ENCODE measurements around the gene MYL12A.

The MYL12A gene

GRCh38 chr18:3255611-3256165 lies 8.1 kb downstream of the MYL12A start:
- H3K4me3 ChIP-seq (ENCODE audit: low read length in 2 of 2), result no peak overlapping the region
- peaks cover 7% of the 10 kb centered on the region for H3K4me1 ChIP-seq (ENCODE audit: control insufficient read depth, insufficient read depth, low read length)
- H3K27me3 ChIP-seq (ENCODE audit: control insufficient read depth in 1 of 2, insufficient read depth in 2 of 2, low read length in 2 of 2), result no peaks in the 10 kb centered on the region
- peaks cover 27 to 34% of the 10 kb centered on the region in 2 donors for H3K36me3 ChIP-seq (ENCODE audit: control insufficient read depth in 2 of 2, insufficient read depth in 2 of 2, low read length in 2 of 2)
- H3K27ac ChIP-seq (ENCODE audit: low read length), result no peak overlapping the region
- H3K9me3 ChIP-seq (ENCODE audit: control insufficient read depth in 2 of 2, low read length in 2 of 2), result no peaks in the 10 kb centered on the region
- H3K9ac ChIP-seq (ENCODE audit: low read length in 2 of 2), result no peak overlapping the region

- Histone ChIP-seq H3K27ac (ENCODE audit: low read length) (peak overlapping the region; percentile 19), H3K9ac (ENCODE audit: low read length in 2 of 2) (no peak overlapping the region)
These were observed 9.4 kb downstream of the MYL12A start for GRCh38 chr18:3256693-3257626.

GRCh38 chr18:3257627-3258120 lies 10.1 kb downstream of the MYL12A start:
- H3K9me3 ChIP-seq (ENCODE audit: control insufficient read depth in 2 of 2, low read length in 2 of 2), result no peaks in the 10 kb centered on the region
- H3K4me3 ChIP-seq (ENCODE audit: low read length in 2 of 2), result no peak overlapping the region
- peaks cover 7% of the 10 kb centered on the region for H3K4me1 ChIP-seq (ENCODE audit: control insufficient read depth, insufficient read depth, low read length)
- peaks cover 27 to 34% of the 10 kb centered on the region in 2 donors for H3K36me3 ChIP-seq (ENCODE audit: control insufficient read depth in 2 of 2, insufficient read depth in 2 of 2, low read length in 2 of 2)
- H3K27ac ChIP-seq (ENCODE audit: low read length), result no peak overlapping the region
- no peaks in the 10 kb centered on the region for H3K27me3 ChIP-seq (ENCODE audit: control insufficient read depth in 1 of 2, insufficient read depth in 2 of 2, low read length in 2 of 2)
- H3K9ac ChIP-seq (ENCODE audit: low read length in 2 of 2), result no peak overlapping the region

More at GRCh38 chr18:3256693-3257626, 9.4 kb downstream of the MYL12A start:
- Histone ChIP-seq H3K9me3 (ENCODE audit: control insufficient read depth in 2 of 2, low read length in 2 of 2) (no peaks in the 10 kb centered on the region), H3K4me3 (ENCODE audit: low read length in 2 of 2) (peak overlapping the region; percentile 8 to 20), H3K36me3 (ENCODE audit: control insufficient read depth in 2 of 2, insufficient read depth in 2 of 2, low read length in 2 of 2) (peaks cover 27 to 34% of the 10 kb centered on the region in 2 donors), H3K27me3 (ENCODE audit: control insufficient read depth in 1 of 2, insufficient read depth in 2 of 2, low read length in 2 of 2) (no peaks in the 10 kb centered on the region), H3K4me1 (ENCODE audit: control insufficient read depth, insufficient read depth, low read length) (peaks cover 7% of the 10 kb centered on the region)

- no peaks in the 10 kb centered on the region for H3K9me3 ChIP-seq (ENCODE audit: control insufficient read depth in 2 of 2, low read length in 2 of 2)
- no peaks in the 10 kb centered on the region for H3K27me3 ChIP-seq (ENCODE audit: control insufficient read depth in 1 of 2, insufficient read depth in 2 of 2, low read length in 2 of 2)
- H3K4me3 ChIP-seq (ENCODE audit: low read length in 2 of 2), result peak overlapping the region; percentile 90 to 95
- H3K4me1 ChIP-seq (ENCODE audit: control insufficient read depth, insufficient read depth, low read length), result peaks cover 15% of the 10 kb centered on the region
- peaks cover 7% of the 10 kb centered on the region in 2 donors for H3K36me3 ChIP-seq (ENCODE audit: control insufficient read depth in 2 of 2, insufficient read depth in 2 of 2, low read length in 2 of 2)
- H3K9ac ChIP-seq (ENCODE audit: low read length in 2 of 2), result peak overlapping the region; percentile 93 to 96
- H3K27ac ChIP-seq (ENCODE audit: low read length), result peak overlapping the region; percentile 95
These were observed 13.4 kb downstream of the MYL12A start for GRCh38 chr18:3260995-3261372.

GRCh38 chr18:3261373-3262233 lies 14.0 kb downstream of the MYL12A start, which contains the start of gene MYL12B:
MYL12B (plus strand) TSS chr18:3262133; CDS start chr18:3272899, 10,766 bp downstream.
- peak within 1 kb of the TSS; percentile 93 to 96 for H3K9ac ChIP-seq (ENCODE audit: low read length in 2 of 2)
- H3K27ac ChIP-seq (ENCODE audit: low read length), result peak within 1 kb of the TSS; percentile 95
- H3K36me3 ChIP-seq (ENCODE audit: control insufficient read depth in 2 of 2, insufficient read depth in 2 of 2, low read length in 2 of 2), result peaks cover 4 to 7% of the 10 kb centered on the region in 2 donors
- H3K27me3 ChIP-seq (ENCODE audit: control insufficient read depth in 1 of 2, insufficient read depth in 2 of 2, low read length in 2 of 2), result no peaks in the 10 kb centered on the region
- peak within 1 kb of the TSS; percentile 90 to 95 for H3K4me3 ChIP-seq (ENCODE audit: low read length in 2 of 2)
- no peaks in the 10 kb centered on the region for H3K9me3 ChIP-seq (ENCODE audit: control insufficient read depth in 2 of 2, low read length in 2 of 2)
- peaks cover 18% of the 10 kb centered on the region for H3K4me1 ChIP-seq (ENCODE audit: control insufficient read depth, insufficient read depth, low read length)

GRCh38 chr18:3262234-3263131 lies 14.9 kb downstream of the MYL12A start:
- Histone ChIP-seq H3K4me1 (ENCODE audit: control insufficient read depth, insufficient read depth, low read length) (peaks cover 17% of the 10 kb centered on the region), H3K36me3 (ENCODE audit: control insufficient read depth in 2 of 2, insufficient read depth in 2 of 2, low read length in 2 of 2) (peaks cover 4 to 7% of the 10 kb centered on the region in 2 donors), H3K27me3 (ENCODE audit: control insufficient read depth in 1 of 2, insufficient read depth in 2 of 2, low read length in 2 of 2) (no peaks in the 10 kb centered on the region), H3K4me3 (ENCODE audit: low read length in 2 of 2) (peak overlapping the region; percentile 90 to 95), H3K9ac (ENCODE audit: low read length in 2 of 2) (peak overlapping the region; percentile 93 to 96), H3K9me3 (ENCODE audit: control insufficient read depth in 2 of 2, low read length in 2 of 2) (no peaks in the 10 kb centered on the region), H3K27ac (ENCODE audit: low read length) (peak overlapping the region; percentile 95)

GRCh38 chr18:3263132-3263700 lies 15.6 kb downstream of the MYL12A start:
- no peaks in the 10 kb centered on the region for H3K9me3 ChIP-seq (ENCODE audit: control insufficient read depth in 2 of 2, low read length in 2 of 2)
- peak overlapping the region; percentile 93 to 96 for H3K9ac ChIP-seq (ENCODE audit: low read length in 2 of 2)
- H3K4me3 ChIP-seq (ENCODE audit: low read length in 2 of 2), result peak overlapping the region; percentile 90 to 95
- H3K27ac ChIP-seq (ENCODE audit: low read length), result no peak overlapping the region
- no peaks in the 10 kb centered on the region for H3K27me3 ChIP-seq (ENCODE audit: control insufficient read depth in 1 of 2, insufficient read depth in 2 of 2, low read length in 2 of 2)
- H3K4me1 ChIP-seq (ENCODE audit: control insufficient read depth, insufficient read depth, low read length), result peaks cover 17% of the 10 kb centered on the region
- peaks cover 0 to 5% of the 10 kb centered on the region in 2 donors for H3K36me3 ChIP-seq (ENCODE audit: control insufficient read depth in 2 of 2, insufficient read depth in 2 of 2, low read length in 2 of 2)

- Histone ChIP-seq H3K27ac (ENCODE audit: low read length) (no peak overlapping the region), H3K36me3 (ENCODE audit: control insufficient read depth in 2 of 2, insufficient read depth in 2 of 2, low read length in 2 of 2) (no peaks in the 10 kb centered on the region), H3K9me3 (ENCODE audit: control insufficient read depth in 2 of 2, low read length in 2 of 2) (no peaks in the 10 kb centered on the region), H3K27me3 (ENCODE audit: control insufficient read depth in 1 of 2, insufficient read depth in 2 of 2, low read length in 2 of 2) (no peaks in the 10 kb centered on the region), H3K9ac (ENCODE audit: low read length in 2 of 2) (no peak overlapping the region), H3K4me1 (ENCODE audit: control insufficient read depth, insufficient read depth, low read length) (peaks cover 17% of the 10 kb centered on the region), H3K4me3 (ENCODE audit: low read length in 2 of 2) (peak overlapping the region in 1 of 2 donors; percentile 90)
These were observed 16.8 kb downstream of the MYL12A start for GRCh38 chr18:3264362-3264761.

- no peak overlapping the region for H3K4me3 ChIP-seq (ENCODE audit: low read length in 2 of 2)
- peaks cover 17% of the 10 kb centered on the region for H3K4me1 ChIP-seq (ENCODE audit: control insufficient read depth, insufficient read depth, low read length)
- H3K27ac ChIP-seq (ENCODE audit: low read length), result no peak overlapping the region
- H3K9ac ChIP-seq (ENCODE audit: low read length in 2 of 2), result no peak overlapping the region
- no peaks in the 10 kb centered on the region for H3K27me3 ChIP-seq (ENCODE audit: control insufficient read depth in 1 of 2, insufficient read depth in 2 of 2, low read length in 2 of 2)
- H3K9me3 ChIP-seq (ENCODE audit: control insufficient read depth in 2 of 2, low read length in 2 of 2), result no peaks in the 10 kb centered on the region
- H3K36me3 ChIP-seq (ENCODE audit: control insufficient read depth in 2 of 2, insufficient read depth in 2 of 2, low read length in 2 of 2), result no peaks in the 10 kb centered on the region
These were observed 18.0 kb downstream of the MYL12A start for GRCh38 chr18:3265564-3266033.
